Neuronal stem cell (in vitro differentiated cells): Measurements from ENCODE around the gene PPP1R3F.
A peak's percentile ranks its signal among the peaks of the same experiment; 100 is the strongest.
"Not testable (repeated sequence)": the region's sequence is repeated elsewhere in the genome, so short reads cannot be mapped to it uniquely, and the experiment has no call there.

Source experiments
- DNase-seq: peaks from one replicate; pipeline ENCODE4 v3.0.0-alpha.2; 2013; ENCODE audit warnings: low spot score
- H2AFZ ChIP-seq: one replicate; pipeline ENCODE4 v1.6.1; 2013; ENCODE audit warnings: mild to moderate bottlenecking, low read length, inconsistent platforms
- H2AK5ac ChIP-seq: 2 replicates; pipeline ENCODE4 v1.6.1; 2013; ENCODE audit warnings: low read depth, mild to moderate bottlenecking, inconsistent platforms, low read length, moderate library complexity, mixed read lengths
- H2BK120ac ChIP-seq: 2 replicates; pipeline ENCODE4 v1.6.1; 2013; ENCODE audit warnings: low read depth, mild to moderate bottlenecking, inconsistent platforms, low read length, moderate library complexity, mixed read lengths
- H2BK12ac ChIP-seq: one replicate; pipeline ENCODE4 v1.6.1; 2013; ENCODE audit warnings: low read length, inconsistent platforms
- H2BK15ac ChIP-seq: 2 replicates; pipeline ENCODE4 v1.6.1; 2013; ENCODE audit warnings: mild to moderate bottlenecking, low read length, inconsistent platforms, mixed read lengths
- H2BK5ac ChIP-seq: one replicate; pipeline ENCODE4 v1.6.1; 2013; ENCODE audit warnings: inconsistent platforms, mild to moderate bottlenecking, low read length, moderate library complexity
- H3K14ac ChIP-seq: one replicate; pipeline ENCODE4 v1.6.1; 2013; ENCODE audit warnings: low read length, inconsistent platforms
- H3K18ac ChIP-seq: 2 replicates; pipeline ENCODE4 v1.6.1; 2013; ENCODE audit warnings: low read length, inconsistent platforms
- H3K23ac ChIP-seq: 2 replicates; pipeline ENCODE4 v1.6.1; 2013; ENCODE audit warnings: low read depth, mild to moderate bottlenecking, mixed read lengths, low read length, inconsistent platforms; ENCODE audit not compliant: poor library complexity
- H3K27ac ChIP-seq: replicated peaks from 3 replicates; pipeline ENCODE4 v1.5.1; 2013; ENCODE audit warnings: low read length, inconsistent platforms
- H3K27me3 ChIP-seq, 3 experiments: 2 replicates each; pipeline ENCODE4 v1.6.1; 2013; ENCODE audit warnings: low read length in 3 of 3, mild to moderate bottlenecking in 2 of 3, inconsistent platforms in 1 of 3, low read depth in 1 of 3, mixed read lengths in 1 of 3, moderate library complexity in 1 of 3; ENCODE audit not compliant: control insufficient read depth in 3 of 3, insufficient read depth in 3 of 3
- H3K36me3 ChIP-seq, 2 donors: replicated peaks in 1 of 2; 2 replicates each; pipeline ENCODE4 v1.6.1; 2013; ENCODE audit warnings: low read length in 2 of 2; ENCODE audit not compliant: control insufficient read depth in 2 of 2, insufficient read depth in 2 of 2
- H3K4ac ChIP-seq: 2 replicates; pipeline ENCODE4 v1.6.1; 2013; ENCODE audit warnings: inconsistent platforms, mild to moderate bottlenecking, low read length, moderate library complexity
- H3K4me1 ChIP-seq, 2 donors: 1 replicate in 1 of 2; 2 replicates in 1 of 2; pipeline ENCODE4 v1.6.1; 2013; ENCODE audit warnings: low read length in 2 of 2, low read depth in 1 of 2; ENCODE audit not compliant: control insufficient read depth in 2 of 2, insufficient read depth in 1 of 2
- H3K4me2 ChIP-seq: one replicate; pipeline ENCODE4 v1.6.1; 2013; ENCODE audit warnings: mild to moderate bottlenecking, low read length, inconsistent platforms; ENCODE audit not compliant: insufficient read depth, poor library complexity, severe bottlenecking
- H3K4me3 ChIP-seq, 2 donors: 2 replicates each; pipeline ENCODE4 v1.5.1; 2013; ENCODE audit warnings: low read length in 2 of 2, mild to moderate bottlenecking in 2 of 2, inconsistent platforms in 1 of 2, moderate library complexity in 1 of 2
- H3K79me1 ChIP-seq: one replicate; pipeline ENCODE4 v1.6.1; 2013; ENCODE audit warnings: low read depth, mild to moderate bottlenecking, inconsistent platforms, low read length, moderate library complexity
- H3K9ac ChIP-seq: one replicate; pipeline ENCODE4 v1.6.1; 2013; ENCODE audit warnings: mild to moderate bottlenecking, low read depth, low read length, inconsistent platforms; ENCODE audit not compliant: poor library complexity
- H3K9me3 ChIP-seq, 2 donors: replicated peaks in 1 of 2; 2 replicates each; pipeline versions ENCODE3 to v1.6.1; 2013; ENCODE audit warnings: low read length in 2 of 2, mild to moderate bottlenecking in 2 of 2, inconsistent platforms in 1 of 2, low read depth in 1 of 2, mixed read lengths in 1 of 2, moderate library complexity in 1 of 2; ENCODE audit not compliant: control insufficient read depth in 2 of 2, insufficient read depth in 1 of 2
- H4K8ac ChIP-seq: one replicate; pipeline ENCODE4 v1.6.1; 2013; ENCODE audit warnings: low read depth, mild to moderate bottlenecking, inconsistent platforms, low read length, moderate library complexity
- H4K91ac ChIP-seq: one replicate; pipeline ENCODE4 v1.6.1; 2013; ENCODE audit warnings: low read length, low read depth, mild to moderate bottlenecking, inconsistent platforms; ENCODE audit not compliant: poor library complexity
- WGBS, 2 donors: extraction: QIAGEN DNeasy Blood & Tissue Kit; methylation state at CpG; one replicate each; pipeline ENCODE4 v1.1.7; 2013; ENCODE audit warnings: missing lambda C conversion rate in 2 of 2, mixed read lengths in 1 of 2; ENCODE audit not compliant: insufficient read length in 2 of 2, insufficient replicate concordance in 1 of 2; ENCODE audit errors: extremely low coverage in 2 of 2; 5-methylcytosine and 5-hydroxymethylcytosine counted together

Gene PPP1R3F

GRCh38 chrX:49307775-49308174 is 38.2 kb downstream of the PPP1R3F start:
- not testable (repeated sequence) for H2AK5ac ChIP-seq, H3K4me2 ChIP-seq, H4K91ac ChIP-seq, H3K14ac ChIP-seq, H2AFZ ChIP-seq, H3K79me1 ChIP-seq, H2BK15ac ChIP-seq, H3K4me3 ChIP-seq, H3K9ac ChIP-seq, H3K9me3 ChIP-seq, H3K36me3 ChIP-seq, H3K4me1 ChIP-seq, H4K8ac ChIP-seq, H2BK120ac ChIP-seq, H3K4ac ChIP-seq, H2BK5ac ChIP-seq, H3K18ac ChIP-seq, DNase-seq, H3K27ac ChIP-seq, H3K23ac ChIP-seq, H2BK12ac ChIP-seq
- no CpG with 5 or more reads among the region's 2 CpGs for WGBS, 2 donors
- peaks cover 0 to 16% (median 0%) of the 10 kb centered on the region in 3 experiments for H3K27me3 ChIP-seq

GRCh38 chrX:49308604-49309269 is 39.1 kb downstream of the PPP1R3F start:
- Histone ChIP-seq H3K9me3 (no peaks in the 10 kb centered on the region), H3K27ac (no peak overlapping the region)

GRCh38 chrX:49309401-49309981 is 39.9 kb downstream of the PPP1R3F start:
- Histone ChIP-seq H3K14ac (no peak overlapping the region), H3K27ac (no peak overlapping the region), H2BK12ac (no peak overlapping the region), H3K9ac (no peak overlapping the region), H4K8ac (no peak overlapping the region), H3K4me1 (peaks cover 0 to 2% of the 10 kb centered on the region in 2 donors), H3K4me3 (peak overlapping the region in 1 of 2 donors; percentile 30), H3K23ac (no peak overlapping the region), H2AFZ (peak overlapping the region; percentile 81), H3K79me1 (no peaks in the 10 kb centered on the region), H3K27me3 (peaks cover 0 to 21% (median 0%) of the 10 kb centered on the region in 3 experiments), H3K9me3 (no peaks in the 10 kb centered on the region), H3K4me2 (no peak overlapping the region), H2BK5ac (no peak overlapping the region), H2AK5ac (no peak overlapping the region), H4K91ac (no peak overlapping the region), H2BK120ac (no peak overlapping the region), H3K18ac (no peak overlapping the region), H3K4ac (no peak overlapping the region), H3K36me3 (no peaks in the 10 kb centered on the region), H2BK15ac (no peak overlapping the region)
- no peak for DNase-seq
- no CpG with 5 or more reads among the region's 8 CpGs for WGBS, 2 donors

More at GRCh38 chrX:49308604-49309269, 39.1 kb downstream of the PPP1R3F start:
- Histone ChIP-seq H2BK5ac (no peak overlapping the region), H2AK5ac (no peak overlapping the region), H3K9ac (no peak overlapping the region), H3K36me3 (no peaks in the 10 kb centered on the region), H4K91ac (no peak overlapping the region), H3K4ac (no peak overlapping the region), H4K8ac (no peak overlapping the region), H3K4me3 (no peak overlapping the region), H3K14ac (peak overlapping the region; percentile 8), H3K4me1 (peaks cover 0 to 2% of the 10 kb centered on the region in 2 donors), H3K4me2 (no peak overlapping the region), H2BK15ac (no peak overlapping the region), H2BK12ac (no peak overlapping the region), H2BK120ac (no peak overlapping the region), H3K27me3 (peaks cover 0 to 18% (median 0%) of the 10 kb centered on the region in 3 experiments), H3K79me1 (no peaks in the 10 kb centered on the region), H3K18ac (no peak overlapping the region), H2AFZ (peak overlapping the region; percentile 16), H3K23ac (no peak overlapping the region)
- WGBS, 2 donors: no CpG with 5 or more reads among the region's 15 CpGs
- DNase-seq: no peak

GRCh38 chrX:49310371-49310770 is 40.8 kb downstream of the PPP1R3F start:
- DNase-seq: no peak
- no peaks in the 10 kb centered on the region for H3K36me3 ChIP-seq
- H2AFZ ChIP-seq: peak overlapping the region; percentile 81
- H3K14ac ChIP-seq: no peak overlapping the region
- H3K23ac ChIP-seq: no peak overlapping the region
- no peak overlapping the region for H3K4me3 ChIP-seq
- H2AK5ac ChIP-seq: no peak overlapping the region
- H3K18ac ChIP-seq: no peak overlapping the region
- no peak overlapping the region for H3K27ac ChIP-seq
- no peak overlapping the region for H4K8ac ChIP-seq
- H3K9me3 ChIP-seq: no peaks in the 10 kb centered on the region
- no peak overlapping the region for H2BK12ac ChIP-seq
- peaks cover 0 to 2% of the 10 kb centered on the region in 2 donors for H3K4me1 ChIP-seq
- peaks cover 0 to 24% (median 0%) of the 10 kb centered on the region in 3 experiments for H3K27me3 ChIP-seq
- no peak overlapping the region for H2BK15ac ChIP-seq
- H4K91ac ChIP-seq: no peak overlapping the region
- WGBS, 2 donors: no CpG with 5 or more reads among the region's 18 CpGs
- H3K4me2 ChIP-seq: no peak overlapping the region
- no peak overlapping the region for H2BK5ac ChIP-seq
- no peak overlapping the region for H3K9ac ChIP-seq
- no peak overlapping the region for H2BK120ac ChIP-seq
- H3K4ac ChIP-seq: no peak overlapping the region
- H3K79me1 ChIP-seq: no peaks in the 10 kb centered on the region
